HL-60 (cell line): ENCODE data around the gene HCRT.
"Not testable (repeated sequence)": the region's sequence is repeated elsewhere in the genome, so short reads cannot be mapped to it uniquely, and the experiment has no call there.

ENCODE experiments used
- CTCF ChIP-seq: IDR thresholded peaks from one replicate; pipeline ENCODE4 v1.5.1; 2011; ENCODE audit warnings: low read length, control low read depth, inconsistent platforms; ENCODE audit not compliant: insufficient read depth
- GABPA ChIP-seq: IDR thresholded peaks from 2 replicates; pipeline ENCODE4 v1.6.1; 2012; ENCODE audit warnings: low read depth
- SPI1 ChIP-seq: IDR thresholded peaks from 2 replicates; pipeline ENCODE4 v1.6.1; 2012; ENCODE audit warnings: low read depth, mild to moderate bottlenecking, borderline replicate concordance
- TF ChIP-seq, protein P1 (sequence below): IDR thresholded peaks from 2 replicates; pipeline ENCODE4 v1.6.1; 2012; ENCODE audit warnings: low read depth; ENCODE audit not compliant: insufficient replicate concordance

GRCh38 chr17:42206153-42206612 is 20.9 kb upstream of the HCRT start:
- TF ChIP-seq CTCF, SPI1, GABPA: not testable (repeated sequence)
- TF ChIP-seq, protein P1, sequence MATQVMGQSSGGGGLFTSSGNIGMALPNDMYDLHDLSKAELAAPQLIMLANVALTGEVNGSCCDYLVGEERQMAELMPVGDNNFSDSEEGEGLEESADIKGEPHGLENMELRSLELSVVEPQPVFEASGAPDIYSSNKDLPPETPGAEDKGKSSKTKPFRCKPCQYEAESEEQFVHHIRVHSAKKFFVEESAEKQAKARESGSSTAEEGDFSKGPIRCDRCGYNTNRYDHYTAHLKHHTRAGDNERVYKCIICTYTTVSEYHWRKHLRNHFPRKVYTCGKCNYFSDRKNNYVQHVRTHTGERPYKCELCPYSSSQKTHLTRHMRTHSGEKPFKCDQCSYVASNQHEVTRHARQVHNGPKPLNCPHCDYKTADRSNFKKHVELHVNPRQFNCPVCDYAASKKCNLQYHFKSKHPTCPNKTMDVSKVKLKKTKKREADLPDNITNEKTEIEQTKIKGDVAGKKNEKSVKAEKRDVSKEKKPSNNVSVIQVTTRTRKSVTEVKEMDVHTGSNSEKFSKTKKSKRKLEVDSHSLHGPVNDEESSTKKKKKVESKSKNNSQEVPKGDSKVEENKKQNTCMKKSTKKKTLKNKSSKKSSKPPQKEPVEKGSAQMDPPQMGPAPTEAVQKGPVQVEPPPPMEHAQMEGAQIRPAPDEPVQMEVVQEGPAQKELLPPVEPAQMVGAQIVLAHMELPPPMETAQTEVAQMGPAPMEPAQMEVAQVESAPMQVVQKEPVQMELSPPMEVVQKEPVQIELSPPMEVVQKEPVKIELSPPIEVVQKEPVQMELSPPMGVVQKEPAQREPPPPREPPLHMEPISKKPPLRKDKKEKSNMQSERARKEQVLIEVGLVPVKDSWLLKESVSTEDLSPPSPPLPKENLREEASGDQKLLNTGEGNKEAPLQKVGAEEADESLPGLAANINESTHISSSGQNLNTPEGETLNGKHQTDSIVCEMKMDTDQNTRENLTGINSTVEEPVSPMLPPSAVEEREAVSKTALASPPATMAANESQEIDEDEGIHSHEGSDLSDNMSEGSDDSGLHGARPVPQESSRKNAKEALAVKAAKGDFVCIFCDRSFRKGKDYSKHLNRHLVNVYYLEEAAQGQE: not testable (repeated sequence)
